Effector CD4-positive, alpha-beta T cell (primary cell): Measurements from ENCODE around the gene GTF2E1.

ENCODE experiments used
- DNase-seq: peaks from one replicate; pipeline ENCODE4 v3.0.0-alpha.2; 2020

The GTF2E1 gene

GRCh38 chr3:120801484-120801883 is 58.9 kb downstream of the GTF2E1 start:
- DNase-seq = no peak

- DNase-seq = no peak
Observed at GRCh38 chr3:120802916-120803315, 60.4 kb downstream of the GTF2E1 start.

GRCh38 chr3:120816728-120817127 is 74.2 kb downstream of the GTF2E1 start:
- DNase-seq = no peak

GRCh38 chr3:120820748-120821147 is 78.2 kb downstream of the GTF2E1 start:
- no peak for DNase-seq

GRCh38 chr3:120821426-120821825 is 78.9 kb downstream of the GTF2E1 start:
- no peak for DNase-seq

- no peak for DNase-seq
Observed at GRCh38 chr3:120823156-120823555, 80.6 kb downstream of the GTF2E1 start.

GRCh38 chr3:120824613-120825012 is 82.1 kb downstream of the GTF2E1 start:
- DNase-seq = no peak

- DNase-seq = no peak
Observed at GRCh38 chr3:120828796-120829195, 86.3 kb downstream of the GTF2E1 start.

- no peak for DNase-seq
Observed at GRCh38 chr3:120831066-120831465, 88.5 kb downstream of the GTF2E1 start.
